HepG2 (cell line): ENCODE measurements around the gene SPRN. TPM values are rescaled to one million over a fixed set of nuclear protein-coding genes. Genes with fewer than 3 reads are reported as not detected.

Experiments used
- ATF5 ChIP-seq: sonication (generic); formaldehyde crosslinking; IDR thresholded peaks from 2 replicates; pipeline ENCODE4 v1.4.0; 2020; ENCODE audit warnings: mild to moderate bottlenecking, low read depth, missing genetic modification reagents
- DR1 ChIP-seq: sonication (generic); formaldehyde crosslinking; IDR thresholded peaks from 2 replicates; pipeline ENCODE4 v1.8.0; 2021; ENCODE audit warnings: mild to moderate bottlenecking, missing genetic modification reagents, inconsistent platforms
- HNRNPL ChIP-seq: fragments of 200-400 bp; formaldehyde crosslinking; IDR thresholded peaks from 2 replicates; pipeline ENCODE4 v1.6.1; 2017; ENCODE audit warnings: mild to moderate bottlenecking, low read depth, low read length
- KDM2A ChIP-seq: sonication (generic); formaldehyde crosslinking; IDR thresholded peaks from 2 replicates; pipeline ENCODE4 v1.4.0; 2020; ENCODE audit warnings: low read depth, missing genetic modification reagents, borderline replicate concordance
- MEIS2 ChIP-seq: sonication (generic); formaldehyde crosslinking; IDR thresholded peaks from 2 replicates; pipeline ENCODE4 v1.9.0; 2021; ENCODE audit warnings: mild to moderate bottlenecking, missing genetic modification reagents
- MYC ChIP-seq: sonication (generic); formaldehyde crosslinking; IDR thresholded peaks from 2 replicates; pipeline ENCODE4 v1.9.0; 2021; ENCODE audit warnings: missing genetic modification reagents, borderline replicate concordance
- POLR2AphosphoS5 ChIP-seq: IDR thresholded peaks from 2 replicates; pipeline ENCODE4 v1.6.1; 2012; ENCODE audit warnings: low read depth, low read length
- POLR2G ChIP-seq: fragments of 200-400 bp; formaldehyde crosslinking; IDR thresholded peaks from 2 replicates; pipeline ENCODE4 v1.6.1; 2018; ENCODE audit warnings: mild to moderate bottlenecking, low read depth, low read length, moderate library complexity
- REPIN1 ChIP-seq: sonication (generic); formaldehyde crosslinking; IDR thresholded peaks from 2 replicates; pipeline ENCODE4 v1.8.0; 2022; ENCODE audit warnings: missing genetic modification reagents, low read depth, mild to moderate bottlenecking, borderline replicate concordance
- ZBTB10 ChIP-seq: sonication (generic); formaldehyde crosslinking; IDR thresholded peaks from 2 replicates; pipeline ENCODE4 v1.4.0; 2020; ENCODE audit warnings: missing genetic modification reagents, borderline replicate concordance
- ZNF274 ChIP-seq: sonication (generic); formaldehyde crosslinking; IDR thresholded peaks from 2 replicates; pipeline ENCODE4 v1.5.1; 2020; ENCODE audit warnings: mild to moderate bottlenecking, missing genetic modification reagents
- ZNF430 ChIP-seq: sonication (generic); formaldehyde crosslinking; IDR thresholded peaks from 2 replicates; pipeline ENCODE4 v1.9.0; 2021; ENCODE audit warnings: mild to moderate bottlenecking, missing genetic modification reagents
- ZNF44 ChIP-seq: sonication (generic); formaldehyde crosslinking; IDR thresholded peaks from 2 replicates; pipeline ENCODE4 v1.5.1; 2020; ENCODE audit warnings: mild to moderate bottlenecking, missing genetic modification reagents
- ZNF788 ChIP-seq: sonication (generic); formaldehyde crosslinking; IDR thresholded peaks from 2 replicates; pipeline ENCODE4 v1.5.0; 2020; ENCODE audit warnings: mild to moderate bottlenecking, missing genetic modification reagents, borderline replicate concordance
- polyA plus RNA-seq, 8 experiments: library from polyadenylated mRNA; depleted of rRNA in 3 of 8; stranded (reverse) in 7 of 8; unstranded in 1 of 8; fragments of >200 nt; fragmentation: Illumina TruSeq in 4 of 8; extraction: Trizol in 4 of 8; gene quantifications; 2 replicates each; pipeline versions ENCODE4 v1.2.1 to v1.2.3, GENCODE V29; 2011 to 2016; ENCODE audit warnings: low read depth in 4 of 8, missing spikeins in 1 of 8, mixed read lengths in 1 of 8; ENCODE audit not compliant: insufficient read depth in 1 of 8
- total RNA-seq, 5 experiments: library from RNA; depleted of rRNA; stranded (reverse); fragments of >200 nt; fragmentation: Illumina TruSeq; extraction: Trizol; gene quantifications; 2 replicates each; pipeline ENCODE4 v1.2.3, GENCODE V29; 2016; ENCODE audit warnings: low read depth in 1 of 5

Gene SPRN
- total and polyA plus RNA-seq, 2 of the 13 experiments (the other 11 are each of a cell fraction or from before 2014, with no cell fraction given), result not detected

- TF ChIP-seq POLR2AphosphoS5 (peak; percentile 92), REPIN1 (CRISPR knock-in tag) (0 out of 2 replicates have a peak, but pooled peaks have one; percentile 50), MEIS2 (CRISPR knock-in tag) (0 out of 2 replicates have a peak, but pooled peaks have one; percentile 24), DR1 (CRISPR knock-in tag) (peak; percentile 95), ZBTB10 (CRISPR knock-in tag) (0 out of 2 replicates have a peak, but pooled peaks have one; percentile 38), MYC (CRISPR knock-in tag) (peak; percentile 64; the same call in 1 of the 2 replicates), ZNF274 (CRISPR knock-in tag) (0 out of 2 replicates have a peak, but pooled peaks have one; percentile 28), ZNF44 (CRISPR knock-in tag) (no peak), ZNF788 (CRISPR knock-in tag) (peak; percentile 62; the same call in 1 of the 2 replicates), POLR2G (peak; percentile 93), ZNF430 (0 out of 2 replicates have a peak, but pooled peaks have one; percentile 31), ATF5 (CRISPR knock-in tag) (no peak), KDM2A (CRISPR knock-in tag) (peak; percentile 72; the same call in 1 of the 2 replicates), HNRNPL (0 out of 2 replicates have a peak, but pooled peaks have one; percentile 59)
Measured at GRCh38 chr10:133373174-133374090, 51.0 kb downstream of the SPRN start, which contains the start of gene ECHS1 (continued).
